Endometrium (tissue), 2 donors: Measurements from ENCODE around the gene LCOR.
"Not testable (repeated sequence)": the region's sequence is repeated elsewhere in the genome, so short reads cannot be mapped to it uniquely, and the experiment has no call there.

Experiments used
- FAIRE-seq: peaks from 2 replicates; lab custom pipeline; 2012; peaks lifted over from hg19 to GRCh38; lab: Jason Lieb, UNC
- donor health status: control.
- donor health status: control.

Gene LCOR

DNA sequence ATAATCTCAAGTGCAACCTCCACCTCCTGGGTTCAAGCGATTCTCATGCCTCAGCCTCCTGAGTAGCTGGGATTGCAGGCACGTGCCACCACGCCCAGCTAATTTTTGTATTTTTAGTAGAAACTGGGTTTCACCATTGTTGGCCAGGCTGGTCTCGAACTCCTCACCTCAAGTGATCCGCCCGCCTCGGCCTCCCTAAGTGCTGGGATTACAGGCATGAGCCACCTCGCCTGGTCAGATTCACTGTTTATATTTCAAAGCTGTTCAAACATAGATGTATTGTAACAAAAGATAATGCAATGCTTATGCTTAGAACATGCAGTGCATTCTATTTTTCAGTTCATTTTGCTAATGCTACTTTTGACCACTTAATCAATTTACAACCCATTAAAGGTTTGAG lies 111.1 kb downstream of the LCOR start:
- FAIRE-seq = not testable (repeated sequence)

DNA sequence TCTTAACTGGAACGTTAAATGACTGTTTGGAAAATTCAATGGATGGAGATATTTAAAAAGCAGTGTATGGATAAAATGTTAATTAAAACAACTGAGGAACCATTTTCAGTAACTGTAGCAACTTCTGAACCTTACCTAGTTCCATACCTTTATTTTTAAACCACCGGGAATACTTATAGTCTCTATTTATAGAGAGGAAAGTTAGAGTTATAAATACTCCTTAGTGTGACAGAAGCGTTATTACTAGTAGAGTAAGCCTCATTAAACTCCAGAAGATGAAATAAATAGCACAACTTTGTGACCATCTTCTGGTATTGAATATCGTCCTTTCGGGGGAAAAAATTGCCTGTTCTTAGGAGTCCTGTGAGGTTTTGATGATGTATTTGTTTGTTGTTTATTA lies 114.9 kb downstream of the LCOR start:
- FAIRE-seq = no peak

DNA sequence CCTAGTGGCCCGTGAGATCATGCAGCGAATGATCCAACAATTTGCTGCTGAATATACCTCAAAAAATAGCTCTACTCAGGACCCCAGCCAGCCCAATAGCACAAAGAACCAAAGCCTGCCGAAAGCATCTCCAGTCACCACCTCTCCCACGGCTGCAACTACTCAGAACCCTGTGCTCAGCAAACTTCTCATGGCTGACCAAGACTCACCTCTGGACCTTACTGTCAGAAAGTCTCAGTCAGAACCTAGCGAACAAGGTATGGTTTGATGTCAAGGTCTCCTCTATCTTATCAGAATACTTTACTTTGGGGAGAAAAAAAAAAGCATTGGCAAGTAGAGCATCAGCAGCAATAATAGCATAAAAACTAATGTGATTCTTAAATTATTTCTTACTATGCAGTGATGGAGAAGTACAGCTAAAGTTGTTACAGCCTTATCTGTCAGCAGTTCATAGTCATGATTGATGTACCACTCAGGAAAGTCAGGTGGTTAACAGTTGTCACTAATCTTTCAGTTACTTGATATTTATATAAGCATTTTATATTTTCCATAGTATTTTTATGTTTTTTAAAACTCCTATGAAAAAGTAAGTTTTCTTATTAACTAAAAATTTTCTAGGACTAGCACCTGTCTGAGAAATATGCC lies 117.1 kb downstream of the LCOR start:
- no peak for FAIRE-seq

DNA sequence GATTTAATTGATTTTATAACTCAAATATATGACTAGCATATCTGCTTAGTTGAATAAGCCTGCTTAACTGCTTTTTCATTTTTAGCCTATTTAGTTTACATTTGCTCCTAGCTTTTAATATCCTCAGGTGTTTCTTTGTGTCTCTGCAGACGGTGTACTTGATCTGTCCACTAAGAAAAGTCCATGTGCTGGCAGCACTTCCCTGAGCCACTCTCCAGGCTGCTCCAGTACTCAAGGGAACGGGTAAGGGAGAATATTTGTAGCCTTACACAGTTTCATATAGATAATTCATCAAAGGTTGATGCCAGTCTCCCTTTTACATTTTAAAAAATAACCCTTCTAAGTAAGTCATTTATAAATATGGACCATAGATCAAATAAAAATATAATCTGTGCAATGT lies 119.9 kb downstream of the LCOR start:
- FAIRE-seq = no peak

DNA sequence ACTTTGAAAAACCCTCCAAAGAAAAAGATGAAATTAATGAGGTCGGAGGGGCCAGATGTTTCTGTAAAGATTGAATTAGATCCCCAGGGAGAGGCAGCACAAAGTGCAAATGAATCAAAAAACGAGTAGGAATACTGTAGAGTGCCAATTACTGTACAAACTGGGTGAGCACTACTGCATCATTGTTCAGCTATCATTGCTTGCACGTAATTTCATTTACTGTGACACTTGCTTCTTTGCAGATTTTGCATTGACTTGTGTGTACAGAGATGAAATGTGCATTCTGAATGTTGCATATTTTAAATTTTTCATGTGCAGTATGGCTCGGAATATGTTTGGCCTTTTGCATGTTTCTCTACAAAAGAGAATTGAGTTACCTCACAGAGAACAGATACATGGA lies 123.7 kb downstream of the LCOR start:
- no peak for FAIRE-seq

DNA sequence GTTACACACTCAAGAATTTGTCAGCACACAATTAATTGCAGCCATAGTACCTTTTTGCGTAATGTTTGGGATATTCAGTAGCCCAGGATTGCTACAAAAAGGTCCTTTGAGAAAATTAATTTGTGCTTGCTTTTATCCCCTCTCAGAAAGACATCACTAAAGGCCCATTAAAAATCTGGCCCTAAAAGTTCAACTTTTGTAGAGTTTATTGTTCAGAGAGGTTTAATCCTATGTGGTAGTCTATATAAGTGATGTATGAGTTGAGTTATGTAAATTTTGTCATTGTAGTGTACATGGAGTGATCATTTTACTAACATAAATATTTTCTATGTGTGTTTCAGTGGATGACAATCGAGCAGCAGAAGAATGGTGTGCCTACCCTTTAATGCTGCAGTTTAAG lies 126.0 kb downstream of the LCOR start:
- FAIRE-seq = no peak

DNA sequence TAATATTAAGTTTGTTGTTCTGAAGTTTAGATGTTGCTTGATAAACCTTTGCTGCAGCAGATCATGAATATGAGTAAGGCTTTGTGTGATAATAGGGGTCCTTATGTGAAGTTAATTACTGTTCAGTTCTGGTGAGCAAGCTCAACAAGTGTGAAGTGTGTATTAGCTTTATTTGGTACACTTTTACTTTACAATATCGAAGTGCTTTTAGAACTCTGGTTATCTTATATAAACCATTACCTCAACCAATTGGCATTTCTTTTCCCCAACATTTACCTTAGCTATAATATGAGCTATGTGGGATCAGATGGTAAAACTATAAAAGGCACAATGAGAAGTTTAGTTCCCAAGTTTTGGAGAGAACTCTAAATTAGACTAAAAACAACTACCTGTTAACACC lies 127.6 kb downstream of the LCOR start:
- no peak for FAIRE-seq

DNA sequence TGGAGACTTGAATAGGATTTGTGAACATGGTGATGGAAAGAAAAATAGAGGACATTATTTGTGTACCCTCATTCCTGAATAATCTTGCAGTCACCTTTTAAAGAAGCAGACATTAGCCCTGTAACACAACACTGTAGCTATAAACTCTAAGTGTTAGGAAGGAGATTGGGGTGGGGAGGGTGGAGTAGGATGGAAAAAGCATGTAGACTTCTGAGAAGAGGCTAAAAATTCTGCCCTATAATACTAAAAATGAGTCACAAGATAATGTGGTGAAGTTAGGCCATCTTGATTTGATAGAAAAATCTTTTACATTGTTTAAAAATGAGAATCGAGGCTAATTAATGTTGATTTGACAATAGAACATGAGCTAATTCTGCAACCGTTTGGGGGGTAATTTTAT lies 128.8 kb downstream of the LCOR start:
- no peak for FAIRE-seq

DNA sequence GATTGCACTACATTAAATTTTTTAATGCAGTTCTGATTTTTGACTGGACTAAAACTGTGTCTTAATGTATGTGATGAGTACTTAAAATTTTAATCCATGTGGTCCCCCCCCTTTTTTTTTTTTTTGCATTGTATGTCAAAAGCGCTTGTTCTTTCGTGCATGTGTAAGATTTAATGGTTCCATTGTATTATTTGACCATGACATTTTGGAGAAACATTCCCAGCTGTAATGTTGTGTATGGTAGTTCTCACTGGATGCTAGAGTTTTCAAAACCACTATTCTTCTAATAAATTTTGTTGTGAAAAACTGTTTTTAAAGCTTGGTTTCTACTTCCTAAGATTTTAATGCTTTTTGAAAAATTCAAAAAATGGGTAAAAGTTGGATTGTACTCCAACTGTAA lies 132.0 kb downstream of the LCOR start:
- FAIRE-seq = no peak

DNA sequence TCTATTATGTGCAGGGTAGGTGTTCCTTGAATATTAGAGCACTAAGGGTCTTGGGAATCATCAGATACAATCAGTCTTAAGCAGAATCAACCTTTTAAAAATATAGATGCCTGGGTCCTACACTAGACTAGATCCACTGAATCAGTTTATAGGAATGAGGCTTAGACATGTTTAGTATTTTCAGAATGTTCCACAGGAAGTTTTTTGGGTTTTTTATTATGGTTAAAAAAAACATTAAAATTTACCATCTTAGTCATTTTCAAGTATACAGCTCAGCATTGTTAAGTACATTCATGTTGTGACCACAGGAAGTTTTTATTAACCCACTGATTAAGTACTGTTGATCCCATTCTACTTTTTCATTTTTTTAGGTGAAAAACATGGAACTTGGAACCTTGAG lies 135.7 kb downstream of the LCOR start:
- FAIRE-seq = no peak

DNA sequence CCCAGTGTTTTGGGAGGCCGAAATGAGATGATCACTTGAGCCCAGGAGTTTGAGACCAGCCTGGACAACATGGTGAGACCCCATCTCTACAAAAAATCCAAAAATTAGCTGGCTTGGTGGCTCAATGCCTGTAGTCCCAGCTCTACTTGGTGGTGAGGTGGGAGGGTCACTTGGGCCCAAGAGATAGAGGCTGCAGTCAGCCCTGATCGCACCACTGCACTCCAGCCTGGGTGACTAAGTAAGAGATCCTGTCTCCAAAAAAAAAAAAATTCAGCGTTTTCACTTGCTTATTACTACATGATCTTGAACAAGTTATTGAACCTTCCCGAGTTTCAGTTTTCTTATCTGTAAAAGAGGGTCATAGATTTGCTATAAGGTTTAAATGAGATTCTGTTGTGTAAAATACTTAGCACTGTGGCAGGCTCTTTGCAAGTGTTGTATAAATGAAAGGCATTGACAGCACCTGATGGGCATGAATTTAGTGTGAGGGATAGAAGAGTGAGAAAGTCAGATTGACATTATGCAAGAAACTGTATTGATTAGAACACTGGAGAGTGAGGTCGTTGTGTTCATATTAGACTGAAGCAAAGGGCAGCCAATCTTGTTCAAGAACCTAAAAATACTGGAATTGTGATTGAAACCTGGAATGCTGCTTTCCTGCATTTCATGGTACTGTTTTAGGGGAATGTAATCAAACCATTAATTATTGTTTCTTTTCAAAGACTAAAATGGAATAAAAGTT lies 136.8 kb downstream of the LCOR start:
- no peak for FAIRE-seq

DNA sequence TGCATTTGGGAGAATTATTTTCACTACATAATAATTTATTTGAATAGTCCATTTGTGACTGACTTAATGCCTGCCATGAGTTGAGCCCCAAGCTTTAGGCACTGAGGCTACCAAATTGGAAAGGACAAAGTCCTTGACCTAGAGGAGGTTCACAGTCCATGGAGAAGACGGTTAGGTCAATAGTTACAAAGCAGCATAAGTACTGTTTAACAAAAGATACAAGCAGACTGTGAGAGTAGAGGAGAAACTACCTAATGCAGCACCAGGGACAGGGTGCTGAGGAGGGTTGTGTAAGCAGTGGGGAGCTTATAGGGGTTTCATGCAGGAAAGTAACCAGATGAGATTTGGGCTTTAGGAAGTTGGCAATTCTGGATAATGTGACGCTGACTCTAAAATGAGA lies 139.2 kb downstream of the LCOR start:
- FAIRE-seq = no peak

DNA sequence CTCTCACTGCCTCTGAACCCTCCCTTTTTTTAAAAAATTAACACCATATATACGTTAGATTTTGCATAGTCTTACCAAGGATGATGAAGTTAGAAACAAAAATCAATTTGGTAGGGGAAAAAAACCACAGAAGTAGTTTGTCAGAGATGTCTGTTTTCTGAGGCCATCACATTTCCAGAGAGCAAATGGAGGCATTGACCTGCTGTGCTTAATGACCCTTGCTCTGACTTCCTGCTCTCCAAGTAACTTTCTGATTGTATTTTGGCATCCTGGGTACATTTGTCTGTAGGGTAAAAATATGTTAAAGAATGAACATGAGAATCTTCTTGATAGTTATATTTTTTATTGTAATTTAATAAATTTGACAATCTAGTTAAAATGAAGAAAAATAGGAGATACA lies 140.2 kb downstream of the LCOR start:
- FAIRE-seq = no peak

DNA sequence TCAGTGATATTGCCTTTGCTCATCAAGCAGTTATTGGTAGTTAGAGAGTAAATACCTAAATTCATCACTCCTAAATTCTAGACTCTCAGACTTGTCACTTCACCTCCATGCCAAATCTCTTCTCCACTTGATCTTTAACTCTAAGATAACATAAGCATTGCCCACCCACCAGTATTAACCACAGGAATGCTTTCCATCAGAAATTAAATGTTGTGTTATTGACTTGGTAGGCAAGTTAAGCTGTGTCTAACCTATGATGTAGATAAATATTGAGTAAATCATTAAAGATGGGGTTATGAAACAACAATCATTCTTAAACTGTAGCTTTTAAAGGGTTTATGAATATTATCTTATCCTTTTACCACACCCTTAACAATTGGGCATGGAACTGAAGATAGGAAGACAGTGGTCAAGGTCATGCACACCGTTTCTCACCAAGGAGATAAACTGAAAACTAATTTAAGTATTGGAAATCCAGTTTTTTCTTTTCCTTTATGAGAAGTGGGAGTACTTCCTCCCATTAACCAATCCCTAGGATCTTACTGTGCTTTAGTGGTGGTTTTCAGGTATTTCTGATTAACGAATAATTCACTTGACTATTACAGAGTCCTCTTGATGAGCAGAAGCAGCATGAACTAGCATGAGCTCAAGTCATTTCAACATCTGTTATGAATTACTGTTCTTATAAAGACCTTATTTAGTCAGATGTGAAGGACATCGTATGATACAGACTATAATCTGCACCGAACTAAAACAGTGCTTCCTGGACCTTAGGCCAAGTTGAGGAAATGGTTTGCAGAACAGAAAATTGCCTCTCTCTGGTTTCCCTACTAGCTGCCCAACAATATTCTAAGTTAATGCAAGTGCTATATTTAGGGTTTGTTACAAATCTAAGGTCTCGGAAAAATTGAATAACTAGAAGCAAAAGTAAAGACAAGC lies 142.0 kb downstream of the LCOR start:
- no peak for FAIRE-seq

DNA sequence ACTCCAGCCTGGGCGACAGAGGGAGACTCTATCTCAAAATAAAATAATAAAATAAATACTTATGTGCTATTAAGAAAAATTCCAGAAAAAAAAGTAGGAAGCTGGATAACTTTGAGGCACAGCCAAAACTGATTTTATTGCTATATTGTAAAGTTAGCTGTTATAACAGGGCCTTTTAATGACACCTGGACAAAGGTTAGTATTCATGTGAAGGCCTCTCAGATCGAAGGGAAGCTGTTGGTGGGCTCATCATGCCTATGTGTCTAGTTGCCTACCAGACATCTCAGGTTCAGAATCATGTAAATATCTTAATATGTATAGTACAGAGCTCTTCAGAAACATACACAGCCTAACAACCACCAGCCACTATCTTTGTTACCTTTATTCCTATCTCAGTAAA lies 143.0 kb downstream of the LCOR start:
- no peak for FAIRE-seq

DNA sequence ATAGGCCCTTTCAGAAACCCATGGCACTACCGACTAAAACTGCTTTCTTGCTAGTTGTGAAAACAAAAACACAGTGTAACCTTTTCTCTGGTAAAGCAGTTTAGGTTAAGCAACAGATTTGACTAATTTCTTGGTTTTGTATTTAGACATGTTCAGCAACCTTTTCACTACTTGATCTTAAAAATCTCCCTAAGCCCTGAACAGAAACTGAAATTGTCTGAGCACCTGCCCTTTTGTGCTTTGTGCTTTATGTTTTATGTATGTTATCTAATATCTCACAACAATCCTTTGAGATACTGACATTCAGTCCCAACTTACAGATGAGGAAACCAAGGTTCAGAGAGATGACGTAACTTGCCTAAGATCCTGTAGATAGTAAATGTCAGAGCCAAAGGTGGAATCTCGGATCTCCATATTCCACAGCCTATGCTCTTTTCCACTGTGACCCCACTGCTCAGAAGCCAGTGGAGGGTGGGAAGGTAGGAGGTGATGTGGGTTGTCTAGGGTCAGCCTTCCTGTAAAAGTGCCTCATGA lies 146.6 kb downstream of the LCOR start:
- FAIRE-seq = no peak

DNA sequence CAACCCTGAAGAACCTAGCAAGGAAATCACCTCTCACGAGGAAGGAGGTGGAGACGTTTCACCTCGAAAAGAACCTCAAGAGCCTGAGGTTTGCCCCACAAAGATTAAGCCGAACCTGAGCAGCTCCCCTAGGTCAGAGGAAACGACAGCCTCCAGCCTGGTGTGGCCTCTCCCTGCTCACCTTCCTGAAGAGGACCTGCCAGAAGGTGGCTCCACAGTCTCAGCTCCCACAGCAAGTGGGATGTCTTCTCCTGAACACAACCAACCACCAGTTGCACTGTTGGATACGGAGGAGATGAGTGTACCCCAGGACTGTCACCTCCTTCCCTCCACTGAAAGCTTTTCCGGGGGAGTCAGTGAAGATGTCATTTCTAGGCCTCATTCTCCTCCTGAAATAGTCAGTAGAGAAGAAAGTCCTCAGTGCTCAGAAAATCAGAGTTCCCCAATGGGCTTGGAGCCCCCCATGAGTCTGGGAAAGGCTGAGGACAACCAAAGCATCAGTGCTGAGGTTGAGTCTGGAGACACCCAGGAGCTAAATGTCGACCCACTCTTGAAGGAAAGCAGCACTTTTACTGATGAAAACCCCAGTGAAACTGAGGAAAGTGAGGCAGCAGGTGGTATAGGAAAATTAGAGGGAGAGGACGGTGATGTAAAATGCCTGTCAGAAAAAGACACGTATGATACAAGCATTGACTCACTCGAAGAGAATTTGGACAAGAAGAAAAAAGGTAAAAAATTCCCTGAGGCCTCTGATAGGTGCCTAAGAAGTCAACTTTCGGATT lies 150.2 kb downstream of the LCOR start:
- no peak for FAIRE-seq

DNA sequence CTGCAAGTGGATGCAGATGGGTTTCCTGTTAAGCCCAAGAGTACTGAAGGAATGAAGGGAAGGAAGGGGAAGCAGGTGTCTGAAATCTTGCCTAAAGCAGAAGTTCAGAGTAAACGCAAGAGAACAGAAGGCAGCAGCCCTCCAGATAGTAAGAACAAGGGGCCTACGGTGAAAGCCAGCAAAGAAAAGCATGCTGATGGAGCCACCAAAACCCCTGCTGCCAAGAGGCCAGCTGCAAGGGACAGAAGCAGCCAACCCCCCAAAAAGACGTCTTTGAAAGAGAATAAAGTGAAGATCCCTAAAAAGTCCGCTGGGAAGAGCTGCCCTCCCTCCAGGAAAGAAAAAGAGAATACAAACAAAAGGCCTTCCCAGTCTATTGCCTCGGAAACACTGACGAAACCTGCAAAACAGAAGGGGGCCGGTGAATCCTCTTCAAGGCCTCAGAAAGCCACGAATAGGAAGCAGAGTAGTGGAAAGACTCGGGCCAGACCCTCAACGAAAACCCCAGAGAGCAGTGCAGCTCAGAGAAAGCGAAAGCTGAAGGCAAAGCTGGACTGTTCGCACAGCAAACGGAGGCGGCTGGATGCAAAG lies 152.5 kb downstream of the LCOR start:
- no peak for FAIRE-seq

DNA sequence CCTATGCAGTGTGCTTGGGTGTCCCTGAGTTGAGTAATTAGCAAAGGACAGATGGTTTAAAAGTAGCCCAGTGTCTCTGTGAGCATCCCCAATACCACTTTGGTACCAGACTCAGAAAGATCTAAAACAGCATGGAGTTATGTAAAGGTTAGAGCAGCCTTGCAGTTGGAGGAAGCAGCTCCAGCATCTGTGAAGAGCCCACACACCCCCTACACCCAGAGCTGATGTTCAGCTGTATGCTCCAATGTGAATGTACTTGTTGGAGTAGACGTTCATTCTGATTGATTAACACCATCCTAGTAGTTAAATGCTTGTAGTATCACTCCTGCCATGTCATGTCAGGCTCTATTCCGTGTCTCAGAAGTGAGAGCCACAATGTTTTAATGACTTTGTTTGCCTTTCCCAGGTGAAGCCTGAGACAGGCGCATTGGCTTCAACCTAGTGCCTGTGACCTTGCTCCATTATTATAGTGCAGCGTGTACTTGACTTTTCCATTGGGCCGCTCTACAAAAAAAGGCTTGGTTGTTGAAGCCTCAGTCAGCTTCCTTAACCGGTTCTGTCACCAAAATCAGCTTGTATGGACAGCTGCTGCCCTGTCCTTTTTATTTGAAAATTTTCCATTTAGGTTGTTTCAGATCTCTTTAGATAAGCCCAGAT lies 154.2 kb downstream of the LCOR start:
- no peak for FAIRE-seq

DNA sequence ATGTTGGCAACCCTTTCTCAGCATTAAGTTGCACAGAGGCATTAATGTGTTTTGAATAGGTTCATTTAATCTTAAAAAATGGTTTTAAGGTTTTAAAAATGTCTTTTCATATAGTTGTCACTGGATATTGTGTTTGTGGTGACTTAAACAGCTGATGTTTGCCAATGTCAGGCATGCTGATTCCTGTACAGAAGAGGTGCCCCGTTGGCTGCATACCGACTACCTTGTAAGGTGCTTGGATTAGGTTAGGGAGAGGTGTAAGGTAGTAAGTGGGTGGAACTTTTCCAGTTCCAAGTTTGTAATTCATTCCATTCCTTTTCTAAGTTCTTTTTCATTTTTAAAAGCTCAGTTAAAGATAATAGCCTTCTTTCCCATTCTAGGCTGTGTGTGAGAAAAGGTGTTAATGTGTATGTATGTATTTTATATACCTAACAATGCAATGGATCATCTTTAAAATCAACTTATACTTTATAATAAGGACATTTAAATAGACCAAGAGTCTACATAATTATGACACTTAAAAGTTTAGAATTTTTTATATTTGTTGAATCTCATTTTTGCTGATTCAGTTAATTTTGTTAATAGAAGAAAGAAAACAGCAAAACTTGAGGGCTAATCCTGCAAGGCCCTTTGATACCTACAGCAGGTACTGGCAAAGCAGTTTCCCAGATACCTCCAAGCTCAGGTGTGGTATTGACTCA lies 155.2 kb downstream of the LCOR start:
- FAIRE-seq = no peak

DNA sequence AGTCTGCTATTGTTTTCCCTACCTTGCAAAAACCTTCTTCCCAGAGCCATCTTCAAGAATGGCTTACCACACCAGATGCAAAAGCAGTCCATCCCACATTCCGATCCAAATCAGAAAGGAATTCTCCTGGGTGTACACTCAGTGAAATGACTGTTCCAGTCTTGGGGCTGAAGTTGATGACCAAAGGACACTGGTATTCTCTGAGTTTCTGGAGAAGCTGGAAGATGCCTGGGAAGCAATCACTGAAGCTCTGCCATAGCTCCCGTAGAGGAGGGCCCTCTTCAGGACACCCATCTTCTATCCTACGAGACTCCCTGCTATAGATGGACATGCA lies 155.7 kb downstream of the LCOR start:
- FAIRE-seq = no peak
